Lung (tissue), 12 donors: ENCODE measurements around the gene RAB22A. TPM values are rescaled to one million over a fixed set of nuclear protein-coding genes. Genes with fewer than 3 reads are reported as not detected.
"Not testable (repeated sequence)": the region's sequence is repeated elsewhere in the genome, so short reads cannot be mapped to it uniquely, and the experiment has no call there.

ENCODE experiments used
- ATAC-seq: fragments of 200-7000 bp; cut with Tn5 transposase; one replicate; pipeline ENCODE4 v1.9.1; 2020; ENCODE audit warnings: moderate number of reproducible peaks; ENCODE audit not compliant: insufficient read depth, low FRiP score
- DNase-seq, 3 donors: peaks; one replicate each; pipeline ENCODE4 v3.0.0-alpha.2; 2013 to 2017
- H3K27ac ChIP-seq, 2 donors: one replicate each; pipeline ENCODE4 v1.5.1; 2013; ENCODE audit warnings: mild to moderate bottlenecking in 2 of 2, moderate library complexity in 2 of 2, control low read depth in 1 of 2, inconsistent platforms in 1 of 2, low read depth in 1 of 2, low read length in 1 of 2
- H3K27me3 ChIP-seq, 3 donors: one replicate each; pipeline ENCODE4 v1.5.1; 2013; ENCODE audit warnings: low read length in 2 of 3; ENCODE audit not compliant: control insufficient read depth in 3 of 3, insufficient read depth in 3 of 3
- H3K36me3 ChIP-seq, 4 donors: one replicate each; pipeline ENCODE4 v1.5.1; 2013; ENCODE audit warnings: low read length in 4 of 4, mild to moderate bottlenecking in 1 of 4, moderate library complexity in 1 of 4; ENCODE audit not compliant: control insufficient read depth in 4 of 4, insufficient read depth in 4 of 4
- H3K4me1 ChIP-seq, 5 donors: one replicate each; pipeline ENCODE4 v1.5.1; 2013; ENCODE audit warnings: low read length in 5 of 5, mild to moderate bottlenecking in 2 of 5, moderate library complexity in 1 of 5; ENCODE audit not compliant: control insufficient read depth in 5 of 5, insufficient read depth in 5 of 5
- H3K4me3 ChIP-seq: one replicate; pipeline ENCODE4 v1.5.1; 2013; ENCODE audit warnings: mild to moderate bottlenecking, control low read depth, moderate library complexity
- H3K9ac ChIP-seq, 2 donors: one replicate each; pipeline ENCODE4 v1.5.1; 2013; ENCODE audit warnings: low read length in 2 of 2, control low read depth in 1 of 2; ENCODE audit not compliant: insufficient read depth in 1 of 2
- H3K9me3 ChIP-seq, 4 donors: one replicate each; pipeline ENCODE4 v1.5.1; 2013; ENCODE audit warnings: low read length in 3 of 4, mild to moderate bottlenecking in 1 of 4, moderate library complexity in 1 of 4; ENCODE audit not compliant: control insufficient read depth in 4 of 4, insufficient read depth in 3 of 4
- CTCF ChIP-seq: IDR thresholded peaks from 2 replicates; pipeline ENCODE4 v1.5.1; 2012; ENCODE audit warnings: mild to moderate bottlenecking; ENCODE audit errors: control extremely low read depth, extremely low read depth
- WGBS, 2 donors: extraction: QIAGEN DNeasy Blood & Tissue Kit; methylation state at CpG; one replicate each; pipeline ENCODE4 v1.1.7; 2013; 5-methylcytosine and 5-hydroxymethylcytosine counted together
- polyA plus RNA-seq, 2 donors: library from polyadenylated mRNA; stranded (reverse); fragments of 200-250 nt; gene quantifications; one replicate each; pipeline ENCODE4 v1.2.1, GENCODE V29; 2013
- total RNA-seq, 2 donors: library from RNA; depleted of rRNA in 1 of 2; stranded (reverse); fragments of >200 nt in 1 of 2; gene quantifications; one replicate each; pipeline ENCODE4 v1.2.1, GENCODE V29; 2014 to 2021
- donor health status: control.
- donor health status: control.
- donor health status: Bipolar disorder and iron deficiency.
- donor health status: healthy.
- donor health status: DM: yes; HTN: yes; CAD: no.

RAB22A gene
- total and polyA plus RNA-seq, 4 donors = 6.0 to 25.1 (median 12.8) TPM

GRCh38 chr20:58366866-58367265 is 57.4 kb downstream of the RAB22A start:
- WGBS, 2 donors = 92 to 94% methylated on average over 3 of the region's 3 CpGs
- TF ChIP-seq CTCF = no peak
- Histone ChIP-seq H3K4me3 (no peak overlapping the region), H3K9me3 (no peaks in the 10 kb centered on the region), H3K27ac (no peak overlapping the region), H3K4me1 (no peaks in the 10 kb centered on the region), H3K27me3 (no peaks in the 10 kb centered on the region), H3K36me3 (peaks cover 0 to 10% (median 4%) of the 10 kb centered on the region in 4 donors), H3K9ac (peak overlapping the region in 1 of 2 donors; percentile 11)
- no peak for ATAC-seq
- no peak for DNase-seq

- H3K36me3 ChIP-seq = peaks cover 0 to 2% (median 0%) of the 10 kb centered on the region in 4 donors
- no peak for DNase-seq
- peaks cover 0 to 6% (median 0%) of the 10 kb centered on the region in 5 donors for H3K4me1 ChIP-seq
- ATAC-seq = no peak
- no peaks in the 10 kb centered on the region for H3K27me3 ChIP-seq
- H3K27ac ChIP-seq = no peak overlapping the region
- 66 to 82% methylated on average over 9 of the region's 9 CpGs for WGBS, 2 donors
- no peaks in the 10 kb centered on the region for H3K9me3 ChIP-seq
- no peak for TF ChIP-seq CTCF
- no peak overlapping the region for H3K9ac ChIP-seq
- no peak overlapping the region for H3K4me3 ChIP-seq
Measured at GRCh38 chr20:58372806-58373205, 63.3 kb downstream of the RAB22A start.

- H3K27me3 ChIP-seq, ATAC-seq, H3K9ac ChIP-seq, DNase-seq, H3K36me3 ChIP-seq, H3K4me1 ChIP-seq, H3K4me3 ChIP-seq, H3K27ac ChIP-seq, H3K9me3 ChIP-seq: not testable (repeated sequence)
- WGBS, 2 donors = 91 to 97% methylated on average over 8 of the region's 8 CpGs
Measured at GRCh38 chr20:58373296-58373695, 63.8 kb downstream of the RAB22A start.

- ATAC-seq = no peak
- TF ChIP-seq CTCF = no peak
- no peaks in the 10 kb centered on the region for H3K9me3 ChIP-seq
- peaks cover 0 to 6% (median 0%) of the 10 kb centered on the region in 5 donors for H3K4me1 ChIP-seq
- H3K36me3 ChIP-seq = no peaks in the 10 kb centered on the region
- H3K27me3 ChIP-seq = no peaks in the 10 kb centered on the region
- H3K27ac ChIP-seq = no peak overlapping the region
- H3K9ac ChIP-seq = no peak overlapping the region
- no peak overlapping the region for H3K4me3 ChIP-seq
- 74 to 76% methylated on average over 19 of the region's 19 CpGs for WGBS, 2 donors
- no peak for DNase-seq
Measured at GRCh38 chr20:58374027-58374850, 64.7 kb downstream of the RAB22A start.
